Measurements from ENCODE around the gene TEAD1. TPM values are rescaled to one million over a fixed set of nuclear protein-coding genes. Genes with fewer than 3 reads are reported as not detected.

TEAD1 gene
- total RNA-seq, 2 donors from 2014 or later = 76.4 to 94.4 TPM

DNA sequence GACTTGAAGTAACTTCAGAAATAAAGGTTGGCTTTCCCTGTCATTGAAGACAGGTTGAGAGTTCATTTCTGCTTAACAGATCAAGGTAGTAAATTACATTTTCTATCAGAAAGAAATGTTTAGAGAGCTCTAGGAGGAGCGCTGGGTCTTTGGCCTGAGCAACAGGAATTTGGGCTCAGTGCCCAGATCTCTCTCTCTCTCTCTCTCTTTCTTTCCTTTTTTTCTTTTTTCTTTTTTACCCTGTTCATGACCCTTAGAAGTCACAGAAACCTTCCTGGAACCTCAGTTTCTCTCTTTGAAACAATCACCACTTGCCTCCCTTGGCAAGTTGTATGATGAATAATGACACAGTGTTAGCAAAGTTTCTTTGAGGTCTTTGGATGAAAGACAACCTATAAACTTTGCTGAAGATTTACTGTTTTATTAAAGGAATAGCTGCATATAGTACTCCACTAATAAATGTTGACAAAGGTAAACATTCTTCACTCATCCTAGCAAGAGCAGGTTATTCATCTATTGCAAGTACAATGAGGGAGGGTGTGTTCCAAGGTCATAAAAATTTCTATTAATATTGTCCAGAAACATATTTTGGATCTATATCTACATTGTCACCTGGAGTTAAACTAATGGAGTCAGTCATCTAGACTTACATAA is 299.4 kb downstream of the TEAD1 start:
- no peak overlapping the region for H3K4me3 ChIP-seq (ENCODE audit: low read length)
- Mint-ChIP-seq H3K4me1 (peaks cover 1% of the 10 kb centered on the region), H3K27me3 (ENCODE audit: insufficient read depth) (peaks cover 2% of the 10 kb centered on the region), H3K4me3 (no peak overlapping the region), H3K36me3 (ENCODE audit: low read depth) (no peaks in the 10 kb centered on the region), H3K9me3 (no peaks in the 10 kb centered on the region), H3K27ac (no peak overlapping the region)
- 100% methylated on average over 1 of the region's 1 CpG for WGBS, 2 experiments (ENCODE audit: insufficient coverage in 1 of 2, insufficient read length in 1 of 2)
- no peak for DNase-seq
- no peaks in the 10 kb centered on the region for H3K9me3 ChIP-seq (ENCODE audit: control insufficient read depth, low read length)
- H3K36me3 ChIP-seq (ENCODE audit: control insufficient read depth, insufficient read depth, low read length) = no peaks in the 10 kb centered on the region
- no peak overlapping the region for H3K9ac ChIP-seq (ENCODE audit: extremely low read depth, low read length, poor library complexity, severe bottlenecking)
- no peak for TF ChIP-seq CTCF (conservative IDR thresholded peaks at IDR 0.05)
- H3K27ac ChIP-seq (ENCODE audit: low read depth, low read length) = no peak overlapping the region
- H3K27me3 ChIP-seq (ENCODE audit: control insufficient read depth, insufficient read depth, low read length, poor library complexity, severe bottlenecking) = no peaks in the 10 kb centered on the region
- H3K4me1 ChIP-seq (ENCODE audit: control insufficient read depth, insufficient read depth, low read length) = peaks cover 2% of the 10 kb centered on the region

DNA sequence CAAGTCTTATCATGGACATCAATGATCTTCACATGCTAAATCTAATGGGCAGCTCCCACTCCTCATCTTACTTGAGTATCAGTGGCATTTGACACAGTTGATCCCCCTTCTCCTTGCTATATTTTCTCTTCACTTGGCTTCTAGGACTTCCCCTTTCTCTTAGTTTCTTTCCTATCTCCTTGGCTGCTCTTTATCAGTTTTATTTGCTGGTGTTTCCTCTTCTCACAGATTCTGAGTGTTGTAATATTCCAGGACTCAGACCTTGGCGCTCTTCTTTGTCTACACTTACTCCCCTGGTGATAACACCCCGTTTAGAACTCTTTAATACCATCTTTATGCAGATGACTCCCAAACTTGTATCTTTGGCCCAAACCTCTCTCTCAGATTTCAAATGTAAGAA is 301.0 kb downstream of the TEAD1 start:
- TF ChIP-seq CTCF (conservative IDR thresholded peaks at IDR 0.05) = no peak
- H3K36me3 Mint-ChIP-seq (ENCODE audit: low read depth) = no peaks in the 10 kb centered on the region
- H3K9me3 Mint-ChIP-seq = no peaks in the 10 kb centered on the region

DNA sequence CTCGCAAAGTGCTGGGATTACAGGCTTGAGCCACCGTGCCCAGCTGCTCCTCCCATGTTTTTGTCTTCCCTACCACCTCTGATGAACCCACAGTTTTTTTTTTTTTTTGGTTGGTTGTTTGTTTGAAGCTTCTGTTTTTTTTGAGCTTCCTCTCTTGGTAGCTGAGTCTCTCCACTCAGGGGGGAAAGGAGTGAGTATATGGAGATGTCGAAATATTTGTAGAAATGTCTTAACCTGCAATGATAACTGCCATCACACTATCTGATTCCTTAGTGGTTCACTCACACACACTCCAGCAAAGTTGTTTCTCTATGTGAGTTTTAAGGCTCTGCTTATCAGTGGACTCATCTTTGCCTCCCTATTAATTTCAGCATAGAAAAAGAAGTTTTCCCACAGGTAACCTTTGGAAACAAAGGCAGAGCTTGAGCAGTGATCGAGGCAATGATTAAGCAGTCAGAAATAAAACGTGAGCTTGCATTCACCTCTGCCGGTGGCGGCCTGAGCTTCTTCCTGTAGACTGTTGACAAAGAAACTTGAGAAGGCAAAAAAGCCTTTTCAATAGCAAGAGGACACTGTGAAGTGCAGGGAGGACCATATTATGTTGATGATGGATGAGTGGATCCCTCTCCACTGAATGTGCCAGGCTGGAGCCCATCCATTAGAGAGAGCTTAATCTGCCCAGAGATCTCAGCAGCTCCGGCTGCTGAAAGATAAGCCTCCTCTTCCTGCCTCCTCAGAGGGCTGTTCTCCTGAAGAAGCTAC is 305.9 kb downstream of the TEAD1 start:
- Mint-ChIP-seq H3K4me1 (peaks cover 17% of the 10 kb centered on the region), H3K27me3 (ENCODE audit: insufficient read depth) (no peaks in the 10 kb centered on the region), H3K4me3 (no peak overlapping the region), H3K27ac (no peak overlapping the region), H3K9me3 (no peaks in the 10 kb centered on the region), H3K36me3 (ENCODE audit: low read depth) (no peaks in the 10 kb centered on the region)
- 74 to 78% methylated on average over 5 to 7 of the region's 8 CpGs for WGBS, 2 experiments (ENCODE audit: insufficient coverage in 1 of 2, insufficient read length in 1 of 2)
- H3K9ac ChIP-seq (ENCODE audit: extremely low read depth, low read length, poor library complexity, severe bottlenecking) = no peak overlapping the region
- no peaks in the 10 kb centered on the region for H3K9me3 ChIP-seq (ENCODE audit: control insufficient read depth, low read length)
- H3K36me3 ChIP-seq (ENCODE audit: control insufficient read depth, insufficient read depth, low read length) = no peaks in the 10 kb centered on the region
- H3K27me3 ChIP-seq (ENCODE audit: control insufficient read depth, insufficient read depth, low read length, poor library complexity, severe bottlenecking) = no peaks in the 10 kb centered on the region
- H3K4me3 ChIP-seq (ENCODE audit: low read length) = no peak overlapping the region
- peaks cover 3% of the 10 kb centered on the region for H3K4me1 ChIP-seq (ENCODE audit: control insufficient read depth, insufficient read depth, low read length)
- H3K27ac ChIP-seq (ENCODE audit: low read depth, low read length) = no peak overlapping the region
- no peak for DNase-seq
- no peak for TF ChIP-seq CTCF (conservative IDR thresholded peaks at IDR 0.05)

More for the DNA sequence above, 301.0 kb downstream of the TEAD1 start:
- Histone ChIP-seq H3K4me1 (ENCODE audit: control insufficient read depth, insufficient read depth, low read length) (peaks cover 3% of the 10 kb centered on the region), H3K36me3 (ENCODE audit: control insufficient read depth, insufficient read depth, low read length) (no peaks in the 10 kb centered on the region), H3K27me3 (ENCODE audit: control insufficient read depth, insufficient read depth, low read length, poor library complexity, severe bottlenecking) (no peaks in the 10 kb centered on the region), H3K9me3 (ENCODE audit: control insufficient read depth, low read length) (no peaks in the 10 kb centered on the region), H3K4me3 (ENCODE audit: low read length) (no peak overlapping the region), H3K27ac (ENCODE audit: low read depth, low read length) (no peak overlapping the region), H3K9ac (ENCODE audit: extremely low read depth, low read length, poor library complexity, severe bottlenecking) (no peak overlapping the region)
- Mint-ChIP-seq H3K27ac (no peak overlapping the region), H3K4me3 (no peak overlapping the region), H3K27me3 (ENCODE audit: insufficient read depth) (peaks cover 2% of the 10 kb centered on the region), H3K4me1 (peaks cover 8% of the 10 kb centered on the region)
- DNase-seq = no peak
- 93% methylated on average over 2 of the region's 2 CpGs; no CpG with 5 or more reads in 1 of the 2 experiments for WGBS, 2 experiments (ENCODE audit: insufficient coverage in 1 of 2, insufficient read length in 1 of 2)
